ENCODE results near the gene STING1. TPM values are rescaled to one million over a fixed set of nuclear protein-coding genes. Genes with fewer than 3 reads are reported as not detected.

Gene STING1
- total and polyA plus RNA-seq, 2 of the 13 experiments (the other 11 are each of a cell fraction or from before 2014, with no cell fraction given): 1.3 to 4.4 TPM

DNA sequence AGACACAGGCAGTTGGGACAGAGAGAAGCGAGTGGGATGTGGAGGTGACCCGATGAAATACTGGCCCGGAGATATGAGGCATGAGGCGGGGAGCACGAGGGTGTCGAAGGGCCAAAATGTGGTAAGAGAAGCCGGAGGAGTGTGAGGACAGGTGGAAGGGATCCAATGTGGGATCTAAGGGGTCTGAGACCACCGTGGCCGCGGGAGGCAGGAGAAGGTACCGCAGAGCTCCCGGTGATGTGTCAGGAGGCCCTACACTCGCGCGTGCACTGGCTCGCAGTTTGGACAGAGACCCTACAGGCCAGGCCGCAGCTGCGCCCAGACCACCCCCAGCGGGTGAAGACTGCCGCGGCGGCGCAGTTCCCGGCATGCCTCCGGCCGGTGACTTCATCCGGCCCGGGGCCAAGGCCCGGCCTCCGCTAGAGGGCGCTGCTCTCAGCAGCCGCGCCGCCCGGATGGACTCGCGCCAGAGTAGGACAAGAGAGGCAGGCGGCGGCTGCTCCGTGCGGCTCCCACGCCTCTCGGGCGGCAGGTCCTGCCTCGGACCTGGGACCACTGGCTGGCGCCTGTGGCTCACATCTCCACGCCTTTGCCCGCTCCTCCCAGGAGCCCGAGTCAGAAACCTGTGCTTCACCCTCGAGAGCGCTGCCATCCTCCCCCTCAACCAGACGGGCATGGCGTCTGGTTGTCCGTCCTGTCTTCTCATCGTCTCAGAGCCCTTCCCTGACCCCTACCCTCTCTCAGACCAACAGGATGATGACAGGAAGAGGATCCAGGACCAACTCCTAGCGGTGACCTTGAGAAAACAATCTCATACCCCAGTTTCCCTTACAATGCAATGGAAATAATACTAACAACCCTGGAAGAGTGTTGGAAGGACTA, 35.4 kb upstream of the STING1 start (continued):
- no peak; the same call in 1 of the 2 replicates for TF ChIP-seq STAT6 (CRISPR knock-in tag; IDR thresholded peaks at IDR 0.05; ENCODE audit: borderline replicate concordance)
- peak; percentile 96 for TF ChIP-seq ZFX (CRISPR knock-in tag; IDR thresholded peaks at IDR 0.05; ENCODE audit: low read depth)
- peak; percentile 91 for TF ChIP-seq IRF2 (CRISPR knock-in tag; IDR thresholded peaks at IDR 0.05)
- peak; percentile 85; the same call in 1 of the 2 replicates for TF ChIP-seq ZKSCAN8 (CRISPR knock-in tag; IDR thresholded peaks at IDR 0.05; ENCODE audit: borderline replicate concordance)
- peak; percentile 69; the same call in 1 of the 2 replicates for TF ChIP-seq SP4 (CRISPR knock-in tag; IDR thresholded peaks at IDR 0.05)
- TF ChIP-seq, protein P1, sequence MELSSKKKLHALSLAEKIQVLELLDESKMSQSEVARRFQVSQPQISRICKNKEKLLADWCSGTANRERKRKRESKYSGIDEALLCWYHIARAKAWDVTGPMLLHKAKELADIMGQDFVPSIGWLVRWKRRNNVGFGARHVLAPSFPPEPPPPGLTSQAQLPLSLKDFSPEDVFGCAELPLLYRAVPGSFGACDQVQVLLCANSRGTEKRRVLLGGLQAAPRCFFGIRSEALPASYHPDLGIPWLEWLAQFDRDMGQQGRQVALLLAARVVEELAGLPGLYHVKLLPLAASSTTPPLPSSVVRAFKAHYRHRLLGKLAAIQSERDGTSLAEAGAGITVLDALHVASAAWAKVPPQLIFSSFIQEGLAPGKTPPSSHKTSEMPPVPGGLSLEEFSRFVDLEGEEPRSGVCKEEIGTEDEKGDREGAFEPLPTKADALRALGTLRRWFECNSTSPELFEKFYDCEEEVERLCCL (CRISPR knock-in tag; IDR thresholded peaks at IDR 0.05; ENCODE audit: borderline replicate concordance): no peak
- TF ChIP-seq AGO2 (optimal IDR thresholded peaks at IDR 0.05; ENCODE audit: low read depth, low read length): peak; percentile 84
- TF ChIP-seq SALL1 (CRISPR knock-in tag; IDR thresholded peaks at IDR 0.05): peak; percentile 94
- peak; percentile 73; the same call in 1 of the 2 replicates for TF ChIP-seq YEATS4 (CRISPR knock-in tag; IDR thresholded peaks at IDR 0.05; ENCODE audit: borderline replicate concordance)
- no peak; the same call in 1 of the 2 replicates for TF ChIP-seq NFIC (IDR thresholded peaks at IDR 0.05; ENCODE audit: low read length)
- no peak for TF ChIP-seq RARG (CRISPR knock-in tag; IDR thresholded peaks at IDR 0.05; ENCODE audit: low read depth)
- TF ChIP-seq ZNF343 (CRISPR knock-in tag; IDR thresholded peaks at IDR 0.05): no peak
- TF ChIP-seq BCL6 (CRISPR knock-in tag; IDR thresholded peaks at IDR 0.05): 0 out of 2 replicates have a peak, but pooled peaks have one; percentile 48
- no peak for TF ChIP-seq SRSF1 (optimal IDR thresholded peaks at IDR 0.05; ENCODE audit: low read depth, low read length)
- no peak for TF ChIP-seq ZFP62 (CRISPR knock-in tag; IDR thresholded peaks at IDR 0.05)
- peak; percentile 97 for TF ChIP-seq AGO1 (IDR thresholded peaks at IDR 0.05; ENCODE audit: low read depth, low read length, poor library complexity, severe bottlenecking)
- no peak for TF ChIP-seq SIN3A (IDR thresholded peaks at IDR 0.05; ENCODE audit: borderline replicate concordance, low read depth, low read length)
- peak; percentile 39; the same call in 1 of the 2 replicates for TF ChIP-seq NCOA1 (CRISPR knock-in tag; IDR thresholded peaks at IDR 0.05)
- TF ChIP-seq PHF21A (CRISPR knock-in tag; IDR thresholded peaks at IDR 0.05): peak; percentile 80
- TF ChIP-seq ZNF644 (CRISPR knock-in tag; IDR thresholded peaks at IDR 0.05; ENCODE audit: low read depth): no peak
- no peak for TF ChIP-seq ZNF549 (CRISPR knock-in tag; IDR thresholded peaks at IDR 0.05)
- no peak for TF ChIP-seq ZNF232 (CRISPR knock-in tag; IDR thresholded peaks at IDR 0.05; ENCODE audit: borderline replicate concordance)
- peak; percentile 91 for TF ChIP-seq AKAP8 (CRISPR knock-in tag; IDR thresholded peaks at IDR 0.05)

All from HepG2 (cell line).